HG03064 (cell line): ENCODE data around the gene FAAP24.
"Not testable (repeated sequence)": the region's sequence is repeated elsewhere in the genome, so short reads cannot be mapped to it uniquely, and the experiment has no call there.

Experiments used
- ATAC-seq: cut with Tn5 transposase; IDR thresholded peaks from one replicate; pipeline ENCODE4 v1.9.1; 2021; ENCODE audit warnings: low read depth; ENCODE audit not compliant: unreplicated experiment

The FAAP24 gene

DNA sequence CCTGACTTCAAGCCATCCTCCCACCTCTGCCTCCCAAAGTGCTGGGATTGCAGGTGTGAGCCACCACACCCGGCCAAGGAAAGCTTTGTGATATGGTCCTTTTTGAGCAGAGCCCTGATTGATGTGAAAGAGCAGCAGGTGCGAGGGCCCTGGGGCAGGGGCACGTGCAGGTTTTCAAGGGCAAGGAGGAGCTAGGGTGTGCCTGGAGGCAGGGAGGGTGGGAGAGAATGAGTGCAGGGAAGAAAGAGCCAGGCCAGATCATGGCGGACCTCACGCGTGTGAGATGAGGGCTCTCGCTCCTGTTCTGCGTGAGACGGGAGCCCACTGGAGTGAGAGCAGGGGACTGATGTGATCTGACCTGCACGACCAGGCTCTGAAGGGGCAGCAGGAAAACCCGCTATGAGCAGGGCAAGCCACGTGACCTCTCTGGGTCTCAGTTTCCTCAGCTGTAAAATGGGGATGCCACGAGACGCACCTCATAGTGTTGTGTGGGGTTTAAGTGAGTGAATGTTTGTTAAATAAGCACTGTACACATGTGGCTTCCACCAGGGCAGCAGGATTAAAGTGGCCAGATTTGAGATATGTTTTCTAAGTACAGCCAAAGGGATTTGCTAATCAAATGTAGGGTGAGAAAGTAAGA, 25.8 kb downstream of the FAAP24 start:
- no peak for ATAC-seq

DNA sequence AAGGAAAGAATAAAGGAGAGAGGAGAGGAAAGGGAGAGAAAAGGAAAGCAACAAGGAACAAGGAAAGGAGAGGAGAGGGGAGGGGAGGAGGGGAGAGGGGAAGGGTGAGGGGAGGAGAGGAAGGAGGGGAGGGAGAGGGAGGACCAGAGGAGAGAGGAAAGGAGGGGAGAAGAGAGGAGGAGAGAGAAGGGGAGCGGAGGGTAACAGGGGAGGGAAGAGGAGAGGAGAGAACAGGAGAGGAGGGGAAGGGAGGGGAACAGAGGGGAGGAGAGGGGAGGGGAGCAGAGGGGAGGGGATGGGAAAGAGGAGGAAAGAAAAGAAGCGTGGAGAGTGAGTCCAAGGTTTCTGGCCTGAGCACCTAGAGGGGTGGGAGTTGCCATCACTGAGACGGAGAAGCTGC, 26.7 kb downstream of the FAAP24 start:
- ATAC-seq, result no peak

DNA sequence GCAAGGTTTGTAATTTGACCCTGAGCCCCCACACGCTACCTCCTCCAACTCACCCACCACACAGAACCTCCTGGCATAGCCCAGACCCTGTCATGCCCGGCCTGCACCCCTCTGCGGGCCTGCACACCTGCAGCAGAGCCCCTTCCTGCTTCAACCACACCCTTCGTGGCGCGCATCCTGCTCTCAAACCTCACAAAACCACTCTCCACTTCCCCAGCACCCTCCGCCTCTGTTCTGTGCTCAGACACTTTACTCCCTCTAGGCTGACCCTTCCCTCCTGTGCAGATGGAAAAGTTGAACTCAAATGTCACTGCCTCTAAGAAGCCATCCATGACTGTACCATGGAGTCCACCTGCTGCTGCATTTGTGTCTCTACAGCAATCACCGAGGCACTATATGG, 28.5 kb downstream of the FAAP24 start:
- no peak for ATAC-seq

DNA sequence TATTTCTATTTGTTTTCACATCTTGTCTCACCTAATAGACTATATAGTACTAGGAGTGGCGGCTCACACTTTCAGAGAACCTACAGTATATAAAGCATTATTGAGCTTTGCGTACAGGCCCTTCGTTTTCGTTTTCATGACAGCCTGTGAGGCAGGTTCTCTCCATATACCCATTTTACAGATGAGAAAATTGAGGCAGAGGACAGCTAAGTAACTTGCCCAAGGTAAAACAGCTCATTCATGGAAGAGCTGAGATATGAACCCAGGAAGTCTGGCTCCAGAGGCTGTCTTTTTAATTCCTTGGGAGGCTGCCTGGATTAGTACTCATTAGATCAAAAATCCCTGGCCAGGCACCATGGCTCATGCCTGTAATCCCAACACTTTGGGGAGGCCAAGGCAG, 28.9 kb downstream of the FAAP24 start:
- ATAC-seq, result no peak

DNA sequence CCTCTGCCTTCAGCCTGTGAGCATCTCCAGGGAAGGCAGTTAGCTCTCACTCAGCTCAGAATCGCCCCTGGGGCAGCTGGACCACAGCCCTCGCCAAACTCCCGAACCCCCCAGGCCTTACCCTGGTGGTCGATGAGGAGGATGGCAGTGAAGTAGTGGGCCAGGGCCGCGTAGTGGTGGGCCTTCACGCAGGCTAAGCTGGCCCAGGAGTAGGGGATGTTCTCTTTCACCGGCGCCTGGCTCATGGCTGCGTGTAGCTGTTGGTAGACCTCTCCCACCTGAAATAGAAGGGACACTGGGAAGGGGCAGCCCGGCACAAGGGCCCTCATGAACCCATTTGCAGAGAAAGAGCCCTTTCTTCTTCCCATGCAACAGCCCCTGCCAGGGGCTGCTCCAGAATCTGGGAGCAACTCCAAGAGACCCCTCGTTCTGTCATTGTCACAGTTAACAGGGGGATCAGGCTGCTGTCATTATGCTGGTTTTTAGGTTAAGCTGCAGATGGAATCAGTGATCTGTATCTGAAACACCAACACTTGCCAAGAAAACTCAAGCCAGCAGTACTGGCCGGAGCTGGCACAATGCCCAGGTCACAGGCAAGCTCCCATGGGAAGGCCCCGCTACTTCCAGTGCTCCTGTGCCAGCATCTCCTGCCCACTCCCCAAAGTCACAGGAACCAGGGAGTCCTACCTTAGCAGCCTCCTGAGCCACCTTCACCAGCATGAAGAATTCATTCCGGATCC, 30.3 kb downstream of the FAAP24 start:
- ATAC-seq, result not testable (repeated sequence)

- not testable (repeated sequence) for ATAC-seq
These were observed 31.5 kb downstream of the FAAP24 start for GRCh38 chr19:33003424-33004024.

- no peak for ATAC-seq
These were observed 33.4 kb downstream of the FAAP24 start for GRCh38 chr19:33005440-33005839.

- no peak for ATAC-seq
These were observed 36.7 kb downstream of the FAAP24 start for GRCh38 chr19:33008738-33009137.

DNA sequence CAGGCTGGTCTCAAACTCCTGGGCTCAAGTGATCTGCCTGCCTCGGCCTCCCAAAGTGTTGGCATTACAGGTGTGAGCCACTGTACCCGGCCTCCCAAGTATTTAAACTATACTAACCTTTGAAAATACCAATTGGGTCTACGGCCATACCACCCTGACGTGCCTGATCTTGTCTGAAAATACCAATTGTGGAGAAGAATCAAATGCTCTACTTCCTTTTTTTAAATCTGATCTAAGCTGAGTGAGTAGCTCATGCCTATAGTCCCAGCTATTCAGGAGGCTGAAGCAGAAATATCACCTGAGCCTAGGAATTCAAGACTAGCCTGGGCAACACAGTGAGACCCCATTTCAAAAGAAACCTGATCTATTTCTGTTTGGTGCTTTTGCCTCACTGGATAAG, 38.8 kb downstream of the FAAP24 start:
- ATAC-seq, result not testable (repeated sequence)

GRCh38 chr19:33022472-33023116, 50.6 kb downstream of the FAAP24 start:
- no peak for ATAC-seq

GRCh38 chr19:33024398-33024797, 52.4 kb downstream of the FAAP24 start:
- ATAC-seq, result no peak

- not testable (repeated sequence) for ATAC-seq
These were observed 53.6 kb downstream of the FAAP24 start for GRCh38 chr19:33025468-33026238.

DNA sequence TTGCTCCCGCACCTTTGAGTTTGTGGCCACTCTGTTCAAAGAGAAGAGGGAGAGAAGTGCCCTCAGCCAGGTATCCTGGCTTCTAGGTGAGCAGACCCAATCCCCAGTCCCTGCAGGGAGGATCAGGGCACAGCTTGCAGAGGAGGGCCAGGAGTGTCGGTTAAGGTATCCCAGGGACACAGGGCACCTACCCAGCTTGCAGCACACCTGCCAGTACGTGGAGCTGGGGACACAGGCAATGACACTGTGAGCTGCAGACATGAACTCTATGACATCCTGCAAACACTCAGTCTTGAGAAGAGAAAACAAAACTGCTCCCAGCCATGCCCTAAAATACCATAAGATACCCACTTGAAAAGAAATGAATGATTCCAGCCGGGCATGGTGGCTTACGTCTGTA, 54.6 kb downstream of the FAAP24 start:
- ATAC-seq, result not testable (repeated sequence)
